ENCODE measurements around the gene TMEM165.

Gene TMEM165

DNA sequence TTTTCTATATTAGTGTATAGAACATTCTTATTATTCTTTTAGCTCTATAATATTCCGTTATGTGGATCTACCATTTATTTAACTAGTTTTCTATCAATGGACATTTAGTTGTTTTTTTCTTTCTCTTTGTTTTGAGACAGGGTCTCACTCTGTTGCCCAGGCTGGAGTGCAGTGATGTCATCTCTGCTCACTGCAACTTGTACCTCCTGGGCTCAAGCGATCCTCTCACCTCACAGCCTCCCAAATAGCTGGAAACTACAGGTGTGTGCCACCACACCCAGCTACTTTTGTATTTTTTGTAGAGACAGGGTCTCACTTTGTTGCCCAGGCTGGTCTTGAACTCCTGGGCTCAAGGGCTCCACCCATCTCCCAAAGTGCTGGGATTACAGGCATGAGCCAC is 10.8 kb downstream of the TMEM165 start:
- DNase-seq (ENCODE audit: low spot score), result no peak

DNA sequence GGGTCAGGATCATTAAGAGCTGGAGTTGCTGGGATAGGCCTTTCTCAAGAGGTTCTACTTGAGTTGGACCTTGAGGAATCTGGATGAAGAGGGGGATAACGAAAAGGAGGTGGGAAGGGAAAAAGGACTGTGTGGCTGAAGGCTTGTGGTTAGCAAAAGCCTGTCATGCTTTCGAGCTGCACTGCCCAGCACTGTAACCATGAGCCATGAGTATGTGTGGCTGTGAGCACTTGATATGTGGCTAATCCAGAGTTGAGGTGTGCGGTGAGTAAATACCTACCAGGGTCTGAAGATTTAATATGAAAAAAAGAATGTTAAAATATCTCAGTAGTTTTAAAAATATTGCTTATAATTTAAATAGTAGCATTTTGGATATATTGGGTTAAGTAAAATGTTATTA is 11.4 kb downstream of the TMEM165 start:
- no peak for DNase-seq (ENCODE audit: low spot score)

DNA sequence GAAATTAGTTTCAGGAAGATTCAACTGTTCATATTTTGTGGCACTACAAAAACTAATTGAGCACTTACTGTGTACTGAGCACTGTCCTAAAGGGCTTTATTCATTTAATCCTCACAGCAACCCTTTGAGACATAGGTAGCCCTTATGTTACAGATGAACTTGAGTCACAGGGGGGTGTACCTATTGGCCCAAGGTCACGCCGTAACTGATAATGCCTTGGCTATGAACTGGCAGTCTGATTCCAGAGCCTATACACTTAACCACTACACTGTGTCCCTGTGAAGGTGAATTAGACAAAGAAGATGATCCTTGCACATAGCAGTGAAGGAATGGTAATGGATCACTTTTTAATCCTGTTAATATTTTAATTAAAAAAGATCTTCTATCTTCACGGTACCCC is 12.0 kb downstream of the TMEM165 start:
- DNase-seq (ENCODE audit: low spot score), result no peak

DNA sequence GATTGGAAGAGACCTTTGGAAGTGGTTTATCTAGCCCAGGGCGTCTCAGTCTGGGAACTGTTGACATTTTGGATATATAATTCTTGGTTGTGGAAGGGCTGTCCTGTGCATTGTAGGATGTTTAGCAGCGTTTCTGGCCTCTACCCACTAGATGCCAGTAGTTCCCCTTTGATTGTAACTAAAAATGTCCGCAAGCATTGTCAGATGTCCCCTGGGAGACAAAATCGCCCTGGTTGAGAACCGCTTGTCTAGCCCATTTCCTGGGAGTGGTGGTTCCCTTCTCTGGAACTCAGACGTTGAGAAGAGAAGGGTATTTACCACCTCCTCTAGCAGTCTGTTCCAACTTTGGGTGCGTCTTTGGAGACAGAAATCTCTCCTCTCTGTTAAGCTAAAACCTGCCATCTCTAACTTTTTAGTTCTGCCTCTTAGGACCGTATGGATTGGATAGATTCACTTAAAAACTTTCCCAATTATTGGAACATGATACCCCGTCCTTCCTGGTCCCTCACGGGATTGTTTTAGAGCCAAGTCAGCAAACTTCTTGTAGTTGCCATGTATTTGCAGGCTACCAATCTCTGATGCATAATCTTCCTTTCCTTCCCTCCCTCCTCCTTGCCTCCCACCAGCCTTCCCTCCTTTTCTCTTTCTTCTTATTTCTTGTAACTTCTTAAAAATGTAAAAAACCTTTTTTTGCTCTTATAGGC is 13.9 kb downstream of the TMEM165 start:
- DNase-seq (ENCODE audit: low spot score), result peak; percentile 34

DNA sequence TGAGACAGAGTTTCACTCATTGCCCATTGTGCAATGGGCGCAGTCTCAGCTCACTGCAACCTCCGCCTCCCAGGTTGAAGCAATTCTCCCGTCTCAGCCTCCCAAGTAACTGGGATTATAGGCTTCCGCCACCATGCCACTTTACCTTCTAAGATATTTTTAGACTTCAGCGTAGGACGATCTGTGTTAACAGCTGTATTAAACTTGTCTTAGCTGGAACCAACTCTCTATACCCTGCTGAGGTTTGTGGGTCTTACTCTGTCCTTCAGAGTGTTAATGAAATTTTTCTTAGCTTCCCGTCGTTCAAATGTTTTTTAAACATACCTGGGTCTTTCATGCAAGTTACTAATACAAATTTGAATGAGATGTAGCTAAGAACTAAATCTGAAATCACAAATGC is 14.7 kb downstream of the TMEM165 start:
- no peak for DNase-seq (ENCODE audit: low spot score)

DNA sequence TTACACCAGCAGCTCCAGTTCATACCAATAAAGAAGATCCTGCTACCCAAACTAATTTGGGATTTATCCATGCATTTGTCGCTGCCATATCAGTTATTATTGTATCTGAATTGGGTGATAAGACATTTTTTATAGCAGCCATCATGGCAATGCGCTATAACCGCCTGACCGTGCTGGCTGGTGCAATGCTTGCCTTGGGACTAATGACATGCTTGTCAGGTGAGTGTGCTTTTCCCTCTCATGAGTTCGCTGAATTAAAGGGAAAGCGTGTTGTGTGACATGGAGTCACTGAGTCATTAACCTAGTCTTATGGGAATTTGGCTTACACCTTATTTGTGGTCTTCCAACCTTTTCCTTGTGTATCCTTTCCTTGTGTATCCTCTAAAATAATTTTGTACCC is 15.9 kb downstream of the TMEM165 start:
- DNase-seq (ENCODE audit: low spot score), result no peak

DNA sequence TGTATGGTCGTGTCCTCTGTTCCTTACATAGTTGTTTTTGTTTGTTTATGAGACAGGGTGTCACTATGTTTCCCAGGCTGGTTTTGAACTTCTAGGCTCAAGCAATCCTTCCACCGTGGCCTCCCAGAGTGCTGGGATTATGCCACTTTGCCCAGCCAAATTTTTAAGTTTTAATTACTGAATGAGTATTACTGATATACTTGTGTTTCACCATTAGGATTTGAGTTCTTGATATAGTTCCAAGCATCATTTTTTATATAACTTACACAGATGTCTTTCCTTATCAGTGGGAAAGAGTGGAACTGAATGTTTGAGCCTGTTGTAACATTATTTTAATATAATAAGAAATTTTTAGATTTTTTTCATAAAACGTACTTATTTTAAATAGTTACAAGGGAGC is 20.4 kb downstream of the TMEM165 start:
- no peak for DNase-seq (ENCODE audit: low spot score)

DNA sequence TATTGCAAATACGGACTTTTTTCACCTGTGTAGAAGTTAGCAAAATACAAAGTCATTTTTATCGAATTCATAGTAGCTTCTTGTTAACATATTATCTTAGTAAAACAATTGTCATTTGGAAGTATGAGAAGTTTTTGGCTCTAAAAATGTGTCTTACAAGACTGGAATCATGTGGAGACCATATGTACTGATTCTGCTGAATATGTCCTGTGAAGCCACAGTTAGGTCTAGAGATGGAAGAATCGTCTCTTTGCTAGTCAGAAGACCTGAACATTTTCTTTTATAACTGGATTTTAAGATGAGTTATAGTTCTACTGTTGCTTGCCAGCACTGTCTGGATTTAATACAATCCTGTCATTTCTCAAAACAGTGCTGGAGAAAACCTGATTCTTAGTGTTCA is 29.0 kb downstream of the TMEM165 start:
- no peak for DNase-seq (ENCODE audit: low spot score)

DNA sequence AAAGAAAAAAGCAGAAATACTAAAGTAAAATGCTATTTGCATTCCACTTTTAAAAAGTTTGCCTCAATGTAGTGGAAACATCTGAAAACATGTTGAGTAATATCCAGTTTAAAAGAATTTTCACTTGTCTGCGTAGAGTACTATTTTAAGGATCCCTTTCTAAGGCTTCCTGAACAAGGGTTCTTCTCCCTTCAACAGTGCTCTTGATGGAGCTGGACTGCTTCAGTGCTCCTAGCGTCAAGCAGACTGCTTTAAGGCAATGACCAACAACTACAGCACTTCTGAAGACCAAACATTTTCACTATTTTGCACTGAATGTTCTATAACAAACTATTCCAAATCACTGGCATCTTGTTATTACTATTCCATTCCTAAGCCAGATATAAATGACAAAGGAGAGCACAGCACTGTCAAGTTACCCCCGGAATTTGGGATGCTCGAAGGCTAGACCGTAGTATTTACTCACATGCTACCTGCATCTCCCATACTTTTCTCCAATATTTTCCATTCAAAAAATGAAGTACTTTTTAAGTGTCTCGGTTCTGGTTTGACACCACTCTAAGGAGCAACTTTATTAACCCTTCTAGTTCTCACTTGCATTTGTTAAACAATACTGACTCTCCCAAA is 36.1 kb downstream of the TMEM165 start:
- no peak for DNase-seq (ENCODE audit: low spot score)

DNA sequence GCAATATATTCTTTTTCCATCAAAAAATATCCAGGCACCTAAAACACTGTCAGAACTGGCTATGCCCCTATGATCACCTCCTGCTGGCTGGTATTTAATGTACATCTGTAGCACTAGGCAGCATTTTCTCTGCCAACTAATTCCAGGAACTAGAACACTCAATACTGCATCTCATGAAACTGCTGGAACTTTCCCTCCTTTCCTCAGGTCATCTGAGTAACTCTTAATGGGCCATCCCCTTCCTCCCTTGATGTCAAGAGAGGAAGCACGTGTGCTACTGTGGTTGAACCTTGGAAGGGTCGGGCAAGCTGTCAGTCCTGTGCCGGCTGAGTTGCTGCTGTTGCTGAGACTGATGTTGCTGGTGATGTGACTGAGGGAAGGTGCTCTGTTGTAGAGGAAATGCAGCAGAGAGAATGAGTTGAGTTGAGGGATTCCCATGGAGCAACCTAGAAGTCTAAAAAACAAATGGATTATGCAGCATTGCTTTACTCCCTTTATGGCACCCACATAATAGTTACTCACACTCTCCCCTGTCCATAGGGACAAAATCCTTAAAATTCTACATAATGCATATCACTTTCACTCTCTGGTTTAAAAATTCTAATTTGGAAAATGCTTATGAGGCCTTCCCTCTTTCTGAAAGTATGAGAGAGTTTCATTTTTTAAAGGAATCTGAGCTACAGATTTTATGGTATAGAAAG is 39.5 kb downstream of the TMEM165 start:
- DNase-seq (ENCODE audit: low spot score), result no peak

DNA sequence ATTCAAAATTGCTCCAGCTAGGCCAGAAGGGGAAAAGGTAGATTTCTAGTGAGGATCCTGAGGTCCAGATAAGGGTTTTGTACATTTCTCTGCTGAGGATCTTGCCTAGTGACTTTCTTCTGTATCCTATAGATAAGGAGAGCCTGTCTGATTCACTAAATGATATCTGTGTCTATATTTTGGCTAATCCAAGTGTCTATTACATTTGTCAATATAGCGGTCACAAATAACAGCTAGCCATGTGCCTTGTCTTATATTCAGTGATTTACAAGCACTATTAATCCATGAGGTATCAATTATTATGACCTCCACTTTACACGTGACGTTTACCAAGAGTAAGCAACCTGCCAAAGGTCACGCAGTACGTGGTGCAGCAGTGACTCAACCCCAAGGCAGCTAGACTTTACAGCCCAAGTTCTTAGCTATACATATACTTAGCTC is 41.6 kb downstream of the TMEM165 start:
- no peak for DNase-seq (ENCODE audit: low spot score)

DNA sequence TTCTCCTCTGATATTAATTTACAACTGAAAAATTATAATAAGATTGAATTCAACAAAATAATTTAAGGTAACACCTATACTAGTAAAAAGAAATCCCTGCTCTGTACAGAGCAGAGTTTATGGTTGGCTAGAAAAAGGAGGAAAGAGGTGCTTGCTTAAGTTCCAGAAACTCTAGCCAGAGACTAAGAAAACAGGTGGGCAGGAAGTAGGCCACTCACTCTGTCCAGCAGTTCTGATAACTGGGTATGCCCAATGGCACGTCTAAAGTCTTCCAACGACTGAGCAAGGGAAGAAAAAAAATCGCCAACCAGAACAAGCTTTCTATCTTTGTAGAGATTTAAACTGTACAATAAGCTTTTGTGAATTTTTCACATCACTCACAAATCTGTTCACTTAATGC is 42.1 kb downstream of the TMEM165 start:
- DNase-seq (ENCODE audit: low spot score), result no peak

DNA sequence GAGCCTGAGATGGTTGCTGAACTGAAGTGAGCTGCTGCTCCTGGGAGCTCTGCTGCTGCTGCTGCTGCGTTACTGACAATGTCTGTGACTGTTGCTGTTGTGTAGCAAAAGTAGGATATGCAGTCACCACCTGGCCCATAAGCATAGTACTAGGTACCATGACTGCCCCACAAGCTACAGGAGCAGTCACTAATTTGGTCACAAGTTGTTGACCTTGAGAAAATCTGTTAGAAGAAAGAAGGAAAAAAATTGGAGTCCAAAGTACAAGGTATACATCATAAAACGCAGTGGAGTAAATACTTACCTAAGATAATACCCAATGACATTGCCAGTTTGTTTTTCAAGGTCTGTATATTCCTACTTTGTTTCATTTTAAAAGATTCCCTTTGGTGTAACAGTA is 42.6 kb downstream of the TMEM165 start:
- no peak for DNase-seq (ENCODE audit: low spot score)

DNA sequence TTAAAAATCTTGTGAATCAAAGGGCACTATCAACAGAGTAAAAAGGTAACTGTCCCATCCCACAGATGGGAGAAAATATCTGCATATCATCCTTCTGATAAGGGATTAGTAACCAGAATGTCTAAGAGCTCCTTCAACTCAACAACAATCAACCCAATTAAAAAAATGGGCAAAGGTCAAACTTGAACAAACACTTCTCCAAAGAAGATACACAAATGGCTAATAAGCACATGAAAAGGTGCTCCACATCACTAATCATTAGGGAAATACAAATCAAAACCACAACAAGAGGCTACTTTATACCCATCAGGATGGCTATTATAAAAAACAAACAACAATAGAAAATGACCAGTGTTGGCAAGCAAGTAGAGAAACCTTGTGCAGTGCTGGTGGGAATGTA is 43.3 kb downstream of the TMEM165 start:
- no peak for DNase-seq (ENCODE audit: low spot score)

DNA sequence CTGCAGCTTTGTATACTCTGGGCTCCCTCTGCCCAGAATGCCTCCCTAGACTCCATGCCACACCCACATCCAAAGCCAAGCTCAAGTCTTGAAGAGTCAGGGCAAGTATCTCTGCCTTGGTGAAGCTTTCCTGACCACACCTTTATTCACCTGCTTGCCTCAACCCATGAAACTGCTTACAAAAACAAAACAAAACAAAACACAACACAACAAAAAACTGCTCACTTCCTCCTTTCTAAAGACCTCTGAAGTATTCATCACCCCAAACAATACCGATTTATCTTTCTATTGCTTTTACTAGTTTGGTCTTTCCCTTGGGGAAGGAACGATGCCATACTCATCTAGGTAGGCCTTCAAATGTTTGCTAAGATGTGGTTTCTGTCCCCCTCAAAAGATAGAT is 45.0 kb downstream of the TMEM165 start:
- DNase-seq (ENCODE audit: low spot score), result no peak

DNA sequence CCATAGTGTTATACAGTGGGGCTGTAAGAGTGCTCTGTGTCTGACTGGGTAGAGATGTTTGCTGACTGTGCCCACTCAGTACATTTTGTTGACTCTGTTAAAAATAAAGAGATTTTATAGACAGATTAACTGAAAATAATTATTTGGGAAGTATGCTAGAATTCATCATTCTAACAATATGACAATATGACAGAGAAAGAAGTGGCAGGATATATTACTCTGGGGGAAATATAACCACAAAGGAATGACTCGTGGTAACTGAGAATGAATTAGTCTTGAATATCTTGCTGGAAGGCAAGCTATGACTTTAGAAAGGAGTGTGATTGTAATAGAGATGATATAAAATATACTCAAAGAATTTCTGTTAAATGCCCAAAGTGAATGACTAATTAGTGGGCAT is 46.8 kb downstream of the TMEM165 start:
- no peak for DNase-seq (ENCODE audit: low spot score)

DNA sequence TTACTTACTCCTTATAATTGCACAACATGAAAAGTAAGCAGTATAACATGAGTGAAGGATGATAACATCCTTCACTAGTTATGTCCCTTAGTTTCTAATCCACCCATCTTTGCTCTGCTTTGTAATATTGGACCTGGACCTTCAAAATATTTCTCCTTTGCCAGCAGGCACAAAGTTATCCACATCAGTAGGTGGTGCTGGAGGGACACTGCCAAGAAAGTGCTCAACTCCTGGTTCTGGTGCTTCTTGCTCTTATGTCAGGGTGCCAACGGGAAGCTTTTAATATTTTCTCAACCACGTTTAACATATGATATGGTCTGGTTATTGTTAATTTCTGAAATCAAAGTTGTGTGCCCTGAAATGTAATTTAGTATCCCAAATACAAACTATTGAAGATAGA is 49.1 kb downstream of the TMEM165 start:
- DNase-seq (ENCODE audit: low spot score), result peak; percentile 31

DNA sequence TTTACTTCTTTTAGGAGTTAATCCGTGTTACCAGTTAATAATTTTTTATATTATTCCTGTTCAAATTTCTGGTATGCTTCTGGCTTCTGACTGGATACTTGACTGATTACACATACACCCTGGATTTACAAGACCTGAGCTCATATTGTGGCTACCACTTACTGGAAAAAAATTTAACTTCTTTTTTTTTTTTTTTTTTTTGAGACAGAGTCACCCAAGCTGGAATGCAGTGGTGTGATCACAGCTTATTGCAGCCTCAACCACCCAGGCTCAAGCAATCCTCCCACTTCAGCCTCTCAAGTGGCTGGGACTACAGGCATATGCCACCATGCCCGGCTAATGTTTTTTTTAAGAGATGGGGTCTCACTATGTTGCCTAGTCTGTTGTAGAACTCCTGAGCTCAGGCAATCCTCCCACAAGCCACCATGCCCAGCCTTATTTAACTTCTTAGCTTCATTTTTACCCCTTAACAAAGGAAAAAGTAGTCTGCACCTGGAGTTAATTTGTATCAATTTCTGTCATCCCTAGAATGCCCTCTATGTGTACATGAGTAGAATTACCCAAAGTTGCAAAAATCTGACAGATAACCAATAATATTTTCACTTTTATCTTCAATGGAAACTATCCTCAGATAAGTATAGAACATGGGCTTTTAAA is 50.3 kb downstream of the TMEM165 start:
- no peak for DNase-seq (ENCODE audit: low spot score)

DNA sequence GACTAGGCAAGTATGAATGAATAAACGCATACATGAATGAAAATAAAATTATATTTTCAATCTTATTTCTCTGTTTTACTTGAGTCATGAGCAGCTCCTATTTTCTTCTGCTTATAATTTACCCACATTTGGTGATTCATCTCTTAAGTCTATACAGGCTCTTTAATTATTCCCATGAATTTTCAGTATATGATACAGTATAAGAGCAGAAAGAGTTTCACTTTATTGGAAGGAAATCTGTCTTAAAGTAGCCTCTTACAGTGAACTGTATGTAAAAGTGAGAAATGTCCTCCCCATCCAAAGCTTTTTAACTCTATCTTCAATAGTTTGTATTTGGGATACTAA is 50.8 kb downstream of the TMEM165 start:
- DNase-seq (ENCODE audit: low spot score), result no peak

DNA sequence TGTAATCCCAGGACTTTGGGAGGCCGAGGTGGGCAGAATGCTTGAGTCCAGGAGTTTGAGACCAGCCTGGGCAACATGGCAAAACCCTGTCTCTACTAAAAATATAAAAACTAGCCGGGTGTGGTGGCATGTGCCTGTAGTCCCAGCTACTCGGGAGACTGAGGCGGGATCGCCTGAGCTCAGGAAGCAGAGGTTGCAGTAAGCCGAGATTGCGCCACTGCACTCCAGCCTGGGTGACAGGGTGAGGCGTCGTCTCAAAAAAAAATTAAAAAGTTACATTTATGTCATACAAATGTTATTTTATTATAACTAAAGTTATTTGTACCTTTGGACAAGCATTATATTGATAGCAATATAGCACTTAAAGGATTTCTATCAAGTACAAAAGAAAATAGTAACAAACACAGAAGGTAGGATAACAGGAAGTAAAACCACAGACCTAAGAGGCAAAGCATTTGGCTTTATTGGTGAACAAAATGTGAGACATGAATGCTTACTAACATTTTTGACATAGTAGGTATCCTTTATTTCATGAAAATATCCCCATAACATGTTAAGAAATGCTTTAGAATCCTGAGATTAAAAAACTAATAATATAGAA is 51.5 kb downstream of the TMEM165 start:
- no peak for DNase-seq (ENCODE audit: low spot score)

DNA sequence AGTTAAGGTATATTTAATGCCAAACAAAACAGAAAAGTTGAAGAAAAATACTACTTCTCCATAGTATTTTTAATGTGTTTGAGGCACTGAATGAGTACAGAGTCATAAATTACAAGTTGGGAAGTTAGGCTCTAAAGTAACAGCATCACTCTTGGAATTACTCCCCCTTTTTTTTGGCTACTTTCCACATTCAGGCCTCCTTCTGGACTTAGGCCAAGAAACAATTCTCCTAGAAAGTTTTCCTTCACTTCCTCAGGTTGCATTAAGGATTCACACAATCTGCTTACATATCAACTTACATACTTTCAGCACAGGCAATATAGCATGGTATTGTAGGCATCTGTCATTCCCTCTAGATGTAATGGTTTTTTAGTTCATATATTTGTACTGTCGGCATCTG is 52.1 kb downstream of the TMEM165 start:
- DNase-seq (ENCODE audit: low spot score), result no peak

DNA sequence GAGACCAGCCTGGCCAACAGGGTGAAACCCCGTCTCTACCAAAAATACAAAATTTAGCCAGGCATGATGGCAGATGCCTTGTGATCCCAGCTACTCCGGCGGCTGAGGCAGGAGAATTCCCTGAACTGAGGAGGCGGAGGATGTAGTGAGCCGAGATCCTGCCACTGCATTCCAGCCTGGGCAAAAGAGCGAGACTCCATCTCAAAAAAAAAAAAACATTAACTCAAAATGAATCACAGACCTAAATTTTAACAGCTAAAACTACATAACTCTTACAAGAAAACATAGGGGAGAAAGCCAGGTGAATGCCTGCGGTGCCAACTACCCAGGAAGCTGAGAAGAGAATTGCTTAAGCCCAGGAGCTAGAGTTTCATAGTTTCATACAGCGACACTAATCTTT is 54.8 kb downstream of the TMEM165 start:
- no peak for DNase-seq (ENCODE audit: low spot score)

DNA sequence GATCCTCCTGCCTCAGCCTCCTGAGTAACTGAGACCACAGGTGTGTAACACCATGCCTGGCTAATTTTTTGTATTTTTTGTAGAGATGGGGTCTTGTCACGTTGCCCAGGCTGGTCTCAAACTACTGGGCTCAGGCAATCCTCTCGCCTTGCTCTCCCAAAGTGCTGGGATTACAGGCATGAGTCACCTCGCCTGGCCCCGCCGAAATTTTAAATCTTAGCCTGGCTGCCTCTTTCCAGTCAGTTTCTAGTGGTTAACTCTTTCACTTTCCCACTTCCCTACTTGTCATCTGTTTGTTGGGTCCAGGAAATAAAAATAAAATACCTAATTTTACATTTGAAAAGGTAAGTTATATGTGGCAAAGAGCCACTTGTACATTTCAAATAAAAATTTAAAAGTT is 62.4 kb downstream of the TMEM165 start:
- no peak for DNase-seq (ENCODE audit: low spot score)
